ENCODE data around the gene CBFA2T3.
"Not testable (repeated sequence)": the region's sequence is repeated elsewhere in the genome, so short reads cannot be mapped to it uniquely, and the experiment has no call there.

Gene CBFA2T3

DNA sequence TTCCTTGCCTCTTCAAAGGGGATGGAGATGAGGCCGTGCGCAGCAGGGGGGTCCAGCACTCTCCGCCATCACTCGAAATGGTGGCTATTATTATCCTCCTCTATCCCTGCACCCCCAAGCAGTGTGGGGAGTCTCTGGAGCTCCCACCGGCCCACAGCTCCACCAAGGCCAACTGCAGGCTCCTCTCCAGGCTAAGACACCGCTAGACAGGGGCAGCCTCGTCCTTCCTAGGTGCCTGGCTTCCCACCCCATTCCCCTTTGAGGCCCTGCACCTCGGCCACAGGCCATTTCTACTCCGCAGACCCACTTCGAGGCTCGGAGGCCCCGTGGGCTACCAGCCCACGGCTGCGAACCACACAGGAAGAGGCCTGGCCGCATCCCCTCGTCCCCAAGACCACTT, 71.0 kb downstream of the CBFA2T3 start:
- Mint-ChIP-seq H3K36me3 (ENCODE audit: low read depth) (no peaks in the 10 kb centered on the region), H3K9me3 (no peaks in the 10 kb centered on the region), H3K4me3 (no peak overlapping the region), H3K27me3 (no peaks in the 10 kb centered on the region), H3K4me1 (ENCODE audit: low read depth) (no peaks in the 10 kb centered on the region), H3K27ac (no peak overlapping the region)
- no peak for DNase-seq

DNA sequence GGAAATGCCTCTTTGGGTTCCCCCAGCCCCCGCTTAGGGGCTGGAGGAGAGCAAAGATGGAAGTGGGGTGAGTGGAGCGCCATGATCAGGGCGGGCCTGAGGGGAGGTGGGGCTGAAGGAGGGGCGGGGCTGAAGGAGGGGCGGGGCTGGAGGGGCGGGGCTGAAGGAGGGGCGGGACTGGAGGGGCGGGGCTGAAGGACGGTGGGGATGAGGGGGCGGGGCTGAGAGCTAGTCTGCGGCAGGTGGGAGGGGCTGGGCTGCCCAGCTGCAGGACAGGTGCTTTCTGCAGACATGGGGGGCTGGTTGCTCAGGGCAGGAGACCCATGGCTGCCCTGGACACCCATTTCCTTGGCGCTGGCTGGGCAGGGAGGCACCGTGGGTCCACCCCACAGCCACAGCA, 71.4 kb downstream of the CBFA2T3 start:
- peak; percentile 37 for DNase-seq
- no peaks in the 10 kb centered on the region for H3K27me3 Mint-ChIP-seq
- H3K9me3 Mint-ChIP-seq = no peaks in the 10 kb centered on the region
- H3K4me1 Mint-ChIP-seq (ENCODE audit: low read depth) = no peaks in the 10 kb centered on the region
- H3K4me3 Mint-ChIP-seq = no peak overlapping the region
- no peak overlapping the region for H3K27ac Mint-ChIP-seq
- no peaks in the 10 kb centered on the region for H3K36me3 Mint-ChIP-seq (ENCODE audit: low read depth)

- Mint-ChIP-seq H3K4me1 (ENCODE audit: low read depth) (no peaks in the 10 kb centered on the region), H3K27me3 (no peaks in the 10 kb centered on the region), H3K4me3 (no peak overlapping the region), H3K27ac (no peak overlapping the region), H3K36me3 (ENCODE audit: low read depth) (no peaks in the 10 kb centered on the region), H3K9me3 (no peaks in the 10 kb centered on the region)
- DNase-seq = no peak
Measured at GRCh38 chr16:88904676-88905365, 72.2 kb downstream of the CBFA2T3 start.

DNA sequence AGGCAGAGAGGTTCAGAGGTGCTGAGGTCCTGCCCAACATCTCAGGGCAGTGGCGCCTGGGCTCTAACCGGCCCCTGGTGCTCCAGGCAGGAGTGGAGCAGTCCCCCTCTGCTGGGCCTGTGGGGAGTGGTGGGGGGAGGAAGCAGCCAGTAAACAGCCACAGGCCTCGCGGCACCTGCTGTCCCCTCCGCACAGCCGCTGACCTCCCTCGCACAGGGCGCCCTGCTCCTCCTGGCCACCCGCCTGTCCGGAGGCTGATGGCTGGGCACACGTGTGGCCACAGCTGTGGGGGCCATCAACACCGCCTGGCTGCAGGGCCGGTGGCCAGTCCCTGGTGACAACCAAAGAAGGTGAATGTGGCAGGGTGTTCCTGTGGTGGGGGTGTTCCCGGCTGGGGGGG, 73.7 kb downstream of the CBFA2T3 start:
- no peak overlapping the region for H3K4me3 Mint-ChIP-seq
- H3K36me3 Mint-ChIP-seq (ENCODE audit: low read depth) = no peaks in the 10 kb centered on the region
- no peaks in the 10 kb centered on the region for H3K4me1 Mint-ChIP-seq (ENCODE audit: low read depth)
- no peak overlapping the region for H3K27ac Mint-ChIP-seq
- no peak for DNase-seq
- no peaks in the 10 kb centered on the region for H3K27me3 Mint-ChIP-seq
- no peaks in the 10 kb centered on the region for H3K9me3 Mint-ChIP-seq

GRCh38 chr16:88902744-88903143, 74.3 kb downstream of the CBFA2T3 start:
- Mint-ChIP-seq H3K4me1 (ENCODE audit: low read depth) (no peaks in the 10 kb centered on the region), H3K27ac (no peak overlapping the region), H3K36me3 (ENCODE audit: low read depth) (no peaks in the 10 kb centered on the region), H3K27me3 (no peaks in the 10 kb centered on the region), H3K4me3 (no peak overlapping the region), H3K9me3 (no peaks in the 10 kb centered on the region)
- DNase-seq = no peak

DNA sequence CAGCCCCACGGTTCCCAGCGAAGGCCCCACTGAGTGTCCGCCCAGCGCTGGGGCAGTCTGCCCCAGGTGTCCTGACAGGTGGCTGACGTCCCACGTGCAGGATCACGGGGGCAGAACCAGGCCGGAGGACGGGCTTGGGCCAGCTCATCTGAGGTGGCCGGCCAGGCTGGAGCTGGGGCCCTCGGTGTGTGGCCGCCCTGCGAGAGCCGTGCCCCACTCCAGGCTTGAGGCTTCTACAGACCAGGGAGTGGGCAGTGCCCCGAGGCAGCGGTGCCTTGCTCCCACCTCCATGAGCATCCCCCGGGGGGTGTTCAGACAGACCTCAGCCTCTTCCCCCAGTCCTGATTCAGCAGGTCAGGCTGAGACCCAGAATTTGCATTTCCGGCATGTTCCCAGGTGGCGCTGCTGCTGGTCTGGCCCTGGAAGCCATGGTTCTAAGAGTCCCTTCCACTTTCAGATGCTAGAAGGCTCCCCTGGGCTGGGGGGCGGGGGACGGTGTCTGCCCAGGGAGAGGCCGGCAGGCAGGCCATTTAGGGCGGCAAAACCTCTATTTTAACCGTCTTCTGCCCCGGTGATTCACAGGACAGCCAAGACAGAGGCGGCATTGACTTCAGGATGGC, 75.2 kb downstream of the CBFA2T3 start:
- Mint-ChIP-seq H3K36me3 (ENCODE audit: low read depth) (no peaks in the 10 kb centered on the region), H3K4me1 (ENCODE audit: low read depth) (no peaks in the 10 kb centered on the region), H3K27me3 (no peaks in the 10 kb centered on the region), H3K9me3 (no peaks in the 10 kb centered on the region), H3K27ac (no peak overlapping the region), H3K4me3 (no peak overlapping the region)
- DNase-seq = no peak

GRCh38 chr16:88900662-88901052, 76.3 kb downstream of the CBFA2T3 start:
- Mint-ChIP-seq H3K27me3 (no peaks in the 10 kb centered on the region), H3K9me3 (no peaks in the 10 kb centered on the region), H3K4me1 (ENCODE audit: low read depth) (no peaks in the 10 kb centered on the region), H3K36me3 (ENCODE audit: low read depth) (no peaks in the 10 kb centered on the region), H3K4me3 (no peak overlapping the region), H3K27ac (no peak overlapping the region)
- no peak for DNase-seq

DNA sequence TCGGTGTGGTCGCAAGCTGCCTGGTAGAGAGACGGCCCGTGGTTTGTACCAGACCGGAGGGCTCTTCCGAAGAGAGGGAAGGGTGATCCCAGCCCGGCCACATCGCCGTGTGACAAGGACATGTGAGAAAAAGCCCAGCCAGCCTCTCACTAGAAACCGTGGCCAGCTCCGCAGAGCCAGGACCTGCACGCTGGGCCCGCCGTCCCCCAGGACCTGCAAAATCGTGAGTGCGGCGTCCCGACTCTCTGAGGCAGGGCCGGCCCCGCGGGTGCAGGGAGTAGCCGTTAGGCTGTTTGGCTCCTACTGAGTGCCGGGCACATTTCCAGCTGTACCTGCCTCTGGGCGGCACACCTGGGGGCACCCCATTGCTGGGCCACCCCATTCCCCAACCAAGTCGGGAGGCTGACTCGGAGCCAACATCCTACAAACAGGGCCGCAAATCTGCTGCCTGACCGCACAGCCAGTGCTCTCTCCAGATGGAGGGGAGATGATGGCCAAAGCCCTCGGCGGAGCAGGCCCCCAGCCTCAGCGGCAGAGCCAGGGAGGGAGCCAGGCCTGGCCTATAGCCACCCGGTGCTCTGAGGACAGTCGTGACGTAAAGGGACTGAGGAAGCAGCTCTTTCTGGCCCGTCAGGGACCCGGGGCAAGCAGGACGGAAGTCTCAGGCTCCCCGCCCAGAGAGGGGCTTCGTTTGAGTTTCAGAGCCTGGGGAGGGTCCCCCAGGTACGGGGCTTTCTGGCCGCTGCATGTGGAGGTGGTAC, 76.9 kb downstream of the CBFA2T3 start:
- Mint-ChIP-seq H3K27ac (no peak overlapping the region), H3K27me3 (no peaks in the 10 kb centered on the region)

DNA sequence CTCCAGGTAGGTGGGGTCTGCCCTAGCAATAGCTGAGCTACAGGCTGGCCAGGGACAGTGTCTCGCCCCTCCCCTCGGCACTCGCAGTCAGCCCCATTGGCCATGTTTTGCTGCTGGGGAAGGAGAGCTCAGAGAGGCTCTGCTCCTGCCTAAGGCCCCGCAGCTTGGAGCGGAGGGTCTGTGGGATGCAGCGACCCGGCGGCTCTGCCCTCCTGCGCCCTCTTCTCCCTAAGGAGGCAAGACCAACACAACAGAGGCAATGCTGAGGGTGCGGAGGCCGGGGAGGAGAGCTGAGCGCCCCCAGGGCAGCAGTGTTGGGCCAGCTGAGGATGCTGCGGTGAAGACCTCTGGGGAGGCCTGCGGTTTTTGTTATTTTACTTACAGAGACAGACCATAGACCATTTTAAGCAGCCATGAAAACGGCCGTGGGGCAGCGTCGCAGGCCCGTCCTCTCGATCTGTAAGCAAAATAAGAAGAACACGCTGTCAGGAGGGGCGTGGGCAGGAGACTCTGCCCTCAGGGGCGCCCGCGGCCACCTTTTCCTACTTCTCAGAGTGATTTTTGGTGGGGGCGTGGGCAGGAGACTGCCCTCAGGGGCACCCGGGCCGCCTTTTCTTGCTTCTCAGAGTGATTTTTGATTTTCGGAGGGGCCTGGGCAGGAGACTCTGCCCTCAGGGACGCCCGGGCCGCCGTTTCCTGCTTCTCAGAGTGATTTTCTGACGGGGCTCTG, 79.1 kb downstream of the CBFA2T3 start:
- Mint-ChIP-seq H3K27me3 (no peaks in the 10 kb centered on the region), H3K4me1 (ENCODE audit: low read depth) (no peaks in the 10 kb centered on the region), H3K36me3 (ENCODE audit: low read depth) (no peaks in the 10 kb centered on the region), H3K4me3 (no peak overlapping the region), H3K27ac (no peak overlapping the region), H3K9me3 (no peaks in the 10 kb centered on the region)
- DNase-seq = no peak

More for the DNA sequence above, 76.9 kb downstream of the CBFA2T3 start:
- no peak for DNase-seq
- Mint-ChIP-seq H3K4me3 (no peak overlapping the region), H3K36me3 (ENCODE audit: low read depth) (no peaks in the 10 kb centered on the region), H3K9me3 (no peaks in the 10 kb centered on the region), H3K4me1 (ENCODE audit: low read depth) (no peaks in the 10 kb centered on the region)

DNA sequence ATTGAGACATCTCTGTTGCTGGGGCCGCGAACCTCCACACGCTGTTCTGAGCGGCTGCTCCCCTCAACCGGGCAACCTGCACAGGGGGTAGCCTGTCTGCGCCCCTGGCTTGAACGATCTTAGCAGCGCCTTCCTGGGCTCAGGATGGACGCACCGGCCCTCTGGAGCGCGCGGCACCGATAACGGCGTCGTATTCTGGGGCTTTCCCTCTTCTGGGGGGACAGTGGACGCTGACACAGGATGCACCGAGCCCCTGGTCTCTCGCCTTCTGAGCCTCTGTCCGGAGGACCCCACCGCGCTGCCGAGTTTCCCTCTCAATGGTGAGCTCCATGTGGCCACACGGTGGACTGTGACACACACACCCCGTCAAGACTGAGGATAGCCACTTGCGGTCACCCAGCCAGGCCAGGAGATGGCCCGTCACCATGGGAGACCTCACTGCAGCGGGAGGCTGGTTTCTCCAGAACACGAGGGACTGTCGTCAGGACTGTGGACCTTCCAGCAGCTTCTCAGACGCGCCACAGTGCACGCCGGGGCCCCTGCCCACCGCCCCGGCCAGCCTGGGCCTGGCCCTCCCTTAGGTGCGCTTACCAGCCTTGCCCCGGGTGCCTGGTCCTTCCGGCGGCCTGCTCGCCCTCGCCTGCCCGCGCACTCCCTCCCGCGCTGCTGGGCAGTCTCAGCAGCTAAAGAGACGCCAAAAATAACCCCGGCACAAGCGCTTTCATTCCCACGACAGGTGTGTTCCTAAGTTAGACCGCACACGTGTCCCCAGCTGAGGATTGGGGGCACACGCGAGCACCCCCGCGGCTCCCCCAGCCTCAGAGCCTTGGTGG, 80.6 kb downstream of the CBFA2T3 start:
- DNase-seq = no peak
- Mint-ChIP-seq H3K4me3 (no peak overlapping the region), H3K36me3 (ENCODE audit: low read depth) (no peaks in the 10 kb centered on the region), H3K4me1 (ENCODE audit: low read depth) (no peaks in the 10 kb centered on the region), H3K9me3 (no peaks in the 10 kb centered on the region), H3K27ac (no peak overlapping the region), H3K27me3 (no peaks in the 10 kb centered on the region)

DNA sequence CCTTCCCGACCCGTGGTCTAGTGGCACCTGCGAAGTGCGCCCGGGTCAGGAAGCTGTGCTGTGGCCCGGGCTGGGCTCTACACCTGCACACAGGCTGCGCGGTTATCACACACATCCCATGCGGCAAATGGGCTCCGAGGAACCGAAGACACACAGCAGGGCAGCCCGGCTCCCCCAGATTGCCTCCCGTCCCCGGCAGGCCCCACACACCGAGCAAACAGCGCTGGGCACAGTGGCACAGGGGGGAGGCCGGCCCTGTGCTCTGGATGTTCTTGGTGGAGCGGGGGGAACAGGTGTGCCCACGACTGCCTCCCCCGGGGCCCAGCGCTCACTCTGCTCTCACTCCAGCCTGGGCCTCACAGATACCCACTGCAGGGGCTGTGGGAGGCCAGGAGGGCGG, 81.7 kb downstream of the CBFA2T3 start:
- Mint-ChIP-seq H3K4me1 (ENCODE audit: low read depth) (no peaks in the 10 kb centered on the region), H3K27ac (no peak overlapping the region), H3K27me3 (no peaks in the 10 kb centered on the region), H3K9me3 (no peaks in the 10 kb centered on the region), H3K4me3 (no peak overlapping the region), H3K36me3 (ENCODE audit: low read depth) (no peaks in the 10 kb centered on the region)
- DNase-seq = no peak

GRCh38 chr16:88894681-88895300, 82.2 kb downstream of the CBFA2T3 start:
- H3K9me3 Mint-ChIP-seq = no peaks in the 10 kb centered on the region
- no peaks in the 10 kb centered on the region for H3K27me3 Mint-ChIP-seq
- no peaks in the 10 kb centered on the region for H3K4me1 Mint-ChIP-seq (ENCODE audit: low read depth)
- no peak overlapping the region for H3K4me3 Mint-ChIP-seq
- DNase-seq = no peak
- H3K36me3 Mint-ChIP-seq (ENCODE audit: low read depth) = no peaks in the 10 kb centered on the region
- no peak overlapping the region for H3K27ac Mint-ChIP-seq

- not testable (repeated sequence) for H3K27me3 Mint-ChIP-seq; H3K4me3 Mint-ChIP-seq; H3K27ac Mint-ChIP-seq; H3K9me3 Mint-ChIP-seq; H3K4me1 Mint-ChIP-seq (ENCODE audit: low read depth); H3K36me3 Mint-ChIP-seq (ENCODE audit: low read depth); DNase-seq
Measured at GRCh38 chr16:88894266-88894665, 82.7 kb downstream of the CBFA2T3 start.
